Prostate gland (tissue), 2 donors: ENCODE results near the gene PTPRK.

Experiments used
- POLR2A ChIP-seq: fragments of 450-650 bp; IDR thresholded peaks from one replicate; pipeline ENCODE4 v1.6.1; 2016; ENCODE audit warnings: antibody characterized with exemption, mild to moderate bottlenecking
- TF ChIP-seq, protein P1 (sequence below), 4 experiments: fragments of 200-600 bp in 2 of 4; fragments of 450-650 bp in 2 of 4; sonication (generic) in 2 of 4; IDR thresholded peaks; 1 replicate in 3 of 4; 2 replicates in 1 of 4; pipeline ENCODE4 v1.5.1; 2016 to 2019; ENCODE audit warnings: antibody characterized with exemption in 4 of 4, mild to moderate bottlenecking in 2 of 4, moderate library complexity in 2 of 4

GRCh38 chr6:128417698-128418097 lies 102.7 kb downstream of the PTPRK start:
- TF ChIP-seq POLR2A: no peak
- TF ChIP-seq, protein P1, sequence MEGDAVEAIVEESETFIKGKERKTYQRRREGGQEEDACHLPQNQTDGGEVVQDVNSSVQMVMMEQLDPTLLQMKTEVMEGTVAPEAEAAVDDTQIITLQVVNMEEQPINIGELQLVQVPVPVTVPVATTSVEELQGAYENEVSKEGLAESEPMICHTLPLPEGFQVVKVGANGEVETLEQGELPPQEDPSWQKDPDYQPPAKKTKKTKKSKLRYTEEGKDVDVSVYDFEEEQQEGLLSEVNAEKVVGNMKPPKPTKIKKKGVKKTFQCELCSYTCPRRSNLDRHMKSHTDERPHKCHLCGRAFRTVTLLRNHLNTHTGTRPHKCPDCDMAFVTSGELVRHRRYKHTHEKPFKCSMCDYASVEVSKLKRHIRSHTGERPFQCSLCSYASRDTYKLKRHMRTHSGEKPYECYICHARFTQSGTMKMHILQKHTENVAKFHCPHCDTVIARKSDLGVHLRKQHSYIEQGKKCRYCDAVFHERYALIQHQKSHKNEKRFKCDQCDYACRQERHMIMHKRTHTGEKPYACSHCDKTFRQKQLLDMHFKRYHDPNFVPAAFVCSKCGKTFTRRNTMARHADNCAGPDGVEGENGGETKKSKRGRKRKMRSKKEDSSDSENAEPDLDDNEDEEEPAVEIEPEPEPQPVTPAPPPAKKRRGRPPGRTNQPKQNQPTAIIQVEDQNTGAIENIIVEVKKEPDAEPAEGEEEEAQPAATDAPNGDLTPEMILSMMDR (IDR thresholded peaks at IDR 0.05): no peak
